Caki2 (cell line): ENCODE measurements around the gene KRTAP5-4. TPM values are rescaled to one million over a fixed set of nuclear protein-coding genes. Genes with fewer than 3 reads are reported as not detected.
"Not testable (repeated sequence)": the region's sequence is repeated elsewhere in the genome, so short reads cannot be mapped to it uniquely, and the experiment has no call there.

Source experiments
- DNase-seq: peaks from one replicate; pipeline ENCODE4 v3.0.0-alpha.2; 2015; ENCODE audit warnings: low read depth
- in situ Hi-C: cut with HindIII; loops from 2 replicates; pipeline ENCODE4 v1.10.0; 2016; ENCODE audit warnings: low sequenced_read_pairs, low pct_unique_long_range_greater_than_20kb, mixed read lengths
- total RNA-seq: library from RNA; depleted of rRNA; stranded (reverse); fragments of >200 nt; shearing (Covaris generic); gene quantifications from 2 replicates; pipeline ENCODE4 v1.2.3, GENCODE V29; 2014; ENCODE audit warnings: low replicate concordance

The KRTAP5-4 gene
- total RNA-seq, 1 experiment from 2014 or later: not detected

DNA sequence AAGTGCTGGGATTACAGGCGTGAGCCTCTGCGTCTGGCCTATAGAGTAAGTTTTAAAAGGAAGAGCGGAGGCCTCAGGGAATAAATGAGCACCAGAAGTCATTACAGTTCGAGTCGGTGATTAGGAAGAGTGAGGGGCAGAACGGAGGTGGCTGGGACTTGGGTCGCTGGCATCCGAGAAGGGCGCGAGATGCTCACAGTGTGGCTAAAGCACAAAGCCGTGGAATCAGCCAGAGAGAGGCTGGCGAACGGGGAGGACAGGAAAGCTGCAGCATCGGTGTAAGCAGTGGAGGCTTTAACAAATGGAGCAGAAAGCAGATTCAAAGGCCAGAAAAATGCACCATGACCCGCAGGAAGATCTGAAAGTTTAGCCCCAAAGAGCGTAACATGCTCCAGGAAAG is 2.7 kb upstream of the KRTAP5-4 start:
- DNase-seq: no peak
- in situ Hi-C loops: no loop called here

- in situ Hi-C loops: no loop called here
- no peak for DNase-seq
These were observed 1.8 kb upstream of the KRTAP5-4 start for GRCh38 chr11:1623716-1624115.

DNA sequence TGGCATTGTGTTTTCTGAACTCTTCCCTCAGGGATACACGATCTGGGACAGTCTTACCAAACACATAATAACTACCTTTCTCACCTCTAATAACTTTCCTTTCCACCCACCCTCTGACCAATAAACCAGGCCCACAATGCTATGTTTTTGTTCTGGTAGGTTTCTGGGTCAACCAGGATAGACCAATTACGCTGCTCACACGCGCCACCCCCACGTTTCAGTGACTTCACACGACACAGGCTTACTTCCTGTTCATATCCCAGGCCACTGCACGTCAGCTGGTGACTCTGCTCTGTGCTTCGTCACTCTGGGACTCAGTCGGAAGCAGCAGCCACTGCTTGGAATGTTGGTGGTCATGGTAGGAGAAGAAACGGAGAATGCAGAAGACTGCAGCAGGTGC is 2.5 kb downstream of the KRTAP5-4 start:
- in situ Hi-C loops: no loop called here
- DNase-seq: no peak

GRCh38 chr11:1618231-1618630 is 3.7 kb downstream of the KRTAP5-4 start:
- in situ Hi-C loops: no loop called here
- no peak for DNase-seq

- in situ Hi-C loops: no loop called here
- DNase-seq: no peak
These were observed 13.6 kb downstream of the KRTAP5-4 start, which contains the start of gene KRTAP5-3 for GRCh38 chr11:1608363-1608762. TSS of gene KRTAP5-3 (minus strand) at chr11:1608463. CDS start at chr11:1608385, 78 bp downstream.

DNA sequence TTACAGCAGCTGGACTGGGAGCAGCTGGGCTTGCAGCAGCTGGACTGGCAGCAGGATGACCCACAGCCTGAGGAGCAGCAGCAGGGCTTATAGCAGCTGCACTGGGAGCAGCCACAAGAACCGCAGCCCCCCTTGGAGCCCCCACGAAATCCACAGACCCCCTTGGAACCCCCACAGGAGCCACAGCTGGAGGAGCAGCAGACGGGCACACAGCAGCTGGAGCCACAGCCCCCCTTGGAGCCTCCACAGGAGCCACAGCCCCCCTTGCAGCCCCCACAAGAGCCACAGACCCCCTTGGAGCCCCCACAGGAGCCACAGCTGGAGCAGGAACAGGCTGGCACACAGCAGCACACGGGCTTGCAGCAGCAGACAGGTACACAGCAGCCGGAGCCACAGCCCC is 14.0 kb downstream of the KRTAP5-4 start:
- DNase-seq, in situ Hi-C loops: not testable (repeated sequence)

DNA sequence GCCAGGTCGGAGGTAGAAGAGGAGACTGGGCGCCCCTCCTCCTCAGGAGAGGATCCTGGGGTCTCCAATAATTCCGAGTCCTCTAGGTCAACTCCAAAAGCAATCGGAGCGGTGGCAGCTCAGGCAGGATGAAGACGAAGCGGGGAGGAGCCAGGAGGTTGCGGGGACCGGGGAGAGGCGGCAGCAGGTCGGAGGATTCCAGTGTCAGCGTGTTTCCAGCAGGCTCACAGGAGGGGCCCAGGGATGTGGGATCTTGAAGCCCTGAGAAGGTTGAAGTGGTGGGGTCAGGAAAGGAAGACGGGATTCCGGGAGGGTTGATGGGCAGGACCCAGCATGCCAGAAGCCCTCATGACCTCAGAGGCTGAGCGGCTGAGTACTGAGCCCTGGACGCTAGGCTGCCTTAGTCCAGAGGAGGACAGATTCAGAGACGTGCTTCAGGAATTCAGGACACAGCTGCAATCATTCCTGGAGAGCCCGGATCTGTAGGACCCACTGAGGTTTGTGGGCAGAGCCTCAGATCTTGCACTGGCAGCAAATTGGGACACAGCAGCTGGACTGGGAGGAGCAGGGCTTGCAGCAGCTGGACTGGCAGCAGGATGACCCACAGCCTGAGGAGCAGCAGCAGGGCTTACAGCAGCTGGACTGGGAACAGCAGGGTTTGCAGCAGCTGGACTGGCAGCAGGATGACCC is 14.6 kb downstream of the KRTAP5-4 start:
- in situ Hi-C loops, DNase-seq: not testable (repeated sequence)

GRCh38 chr11:1605923-1606322 is 16.0 kb downstream of the KRTAP5-4 start:
- DNase-seq, in situ Hi-C loops: not testable (repeated sequence)

- in situ Hi-C loops: no loop called here
These were observed 17.2 kb downstream of the KRTAP5-4 start for GRCh38 chr11:1604711-1605110.

GRCh38 chr11:1604181-1604580 is 17.8 kb downstream of the KRTAP5-4 start:
- DNase-seq: no peak
- in situ Hi-C loops: no loop called here

More at GRCh38 chr11:1604711-1605110, 17.2 kb downstream of the KRTAP5-4 start:
- DNase-seq: no peak

- no peak for DNase-seq
- in situ Hi-C loops: no loop called here
These were observed 18.3 kb downstream of the KRTAP5-4 start for GRCh38 chr11:1603629-1604028.

DNA sequence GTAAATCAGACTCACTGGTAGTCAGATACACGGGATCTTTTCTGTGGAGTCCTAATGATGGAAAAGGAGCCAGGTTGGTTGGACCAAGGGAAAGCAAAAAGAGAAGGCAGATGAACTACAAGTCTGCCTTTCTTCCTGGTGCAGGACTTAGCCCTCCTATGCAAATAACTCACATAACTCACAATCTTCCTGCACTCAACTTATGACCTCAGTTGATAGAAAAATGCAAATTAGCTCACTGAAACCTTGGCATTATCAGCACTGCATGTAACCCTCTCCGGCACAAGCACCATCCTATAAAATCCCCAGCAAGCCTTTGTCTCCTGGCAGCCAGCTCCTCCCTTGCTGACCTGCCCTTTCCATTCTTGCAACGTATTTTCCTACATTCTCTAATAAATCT is 20.3 kb downstream of the KRTAP5-4 start:
- in situ Hi-C loops, DNase-seq: not testable (repeated sequence)

- in situ Hi-C loops: no loop called here
- DNase-seq: no peak
These were observed 21.3 kb downstream of the KRTAP5-4 start for GRCh38 chr11:1600626-1601025.

DNA sequence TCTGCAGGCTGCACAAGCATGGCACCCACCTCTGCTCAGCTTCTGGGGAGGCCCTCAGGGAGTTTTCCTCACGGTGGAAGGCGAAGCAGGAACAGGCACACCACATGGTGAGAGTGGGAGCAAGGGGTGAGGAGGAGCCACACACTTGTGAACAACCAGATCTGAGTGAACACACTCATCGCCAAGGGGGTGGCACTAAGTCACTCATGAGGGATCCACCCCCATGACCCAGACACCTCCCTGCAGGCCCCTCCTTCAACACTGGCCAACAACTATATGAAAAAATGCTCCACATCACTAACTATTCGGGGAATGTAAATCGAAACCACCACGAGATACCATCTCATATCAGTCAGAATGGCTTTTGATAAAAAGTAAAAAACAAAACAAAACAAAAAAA is 23.1 kb downstream of the KRTAP5-4 start:
- in situ Hi-C loops: no loop called here
- DNase-seq: no peak

DNA sequence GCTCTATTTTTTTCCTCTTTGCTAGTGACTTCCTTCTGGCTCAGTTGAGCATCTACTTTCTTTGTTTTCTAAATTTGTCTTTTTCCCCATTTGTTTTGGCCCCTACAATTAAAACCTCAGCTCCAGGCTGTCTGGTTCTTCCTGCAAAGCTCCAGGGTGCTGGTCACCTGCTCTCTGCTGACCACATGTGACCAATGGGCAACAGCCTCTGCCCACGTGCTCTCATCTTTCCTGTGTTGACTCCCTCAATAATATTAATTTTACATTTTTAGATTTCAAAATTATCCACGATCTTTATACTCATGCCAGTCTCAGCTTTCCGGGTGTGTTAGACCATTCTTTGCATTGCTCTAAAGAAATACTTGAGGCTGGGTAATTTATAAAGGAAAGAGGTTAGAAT is 23.5 kb downstream of the KRTAP5-4 start:
- in situ Hi-C loops, DNase-seq: not testable (repeated sequence)

DNA sequence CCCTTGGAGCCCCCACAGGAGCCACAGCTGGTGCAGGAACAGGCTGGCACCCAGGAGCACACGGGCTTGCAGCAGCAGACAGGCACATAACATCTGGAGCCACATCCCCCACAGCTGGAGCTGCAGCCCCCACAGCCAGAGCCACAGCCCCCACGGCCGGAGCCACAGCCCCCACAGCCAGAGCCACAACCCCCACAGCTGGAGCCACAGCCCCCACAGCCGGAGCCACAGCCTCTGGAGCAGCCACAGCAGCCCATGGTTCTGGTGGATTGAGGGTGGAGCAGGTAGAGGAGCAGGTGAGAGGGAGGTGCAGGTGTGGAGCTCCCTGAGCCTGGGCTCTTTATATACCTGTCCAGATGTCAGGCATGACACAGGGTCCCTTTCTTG is 24.0 kb downstream of the KRTAP5-4 start, which contains the start of gene KRTAP5-2:
TSS of gene KRTAP5-2 (minus strand) at position 301 of the 387 bp plus-strand sequence. CDS start at position 257, 44 bp downstream.
- DNase-seq: no peak
- in situ Hi-C loops: no loop called here

DNA sequence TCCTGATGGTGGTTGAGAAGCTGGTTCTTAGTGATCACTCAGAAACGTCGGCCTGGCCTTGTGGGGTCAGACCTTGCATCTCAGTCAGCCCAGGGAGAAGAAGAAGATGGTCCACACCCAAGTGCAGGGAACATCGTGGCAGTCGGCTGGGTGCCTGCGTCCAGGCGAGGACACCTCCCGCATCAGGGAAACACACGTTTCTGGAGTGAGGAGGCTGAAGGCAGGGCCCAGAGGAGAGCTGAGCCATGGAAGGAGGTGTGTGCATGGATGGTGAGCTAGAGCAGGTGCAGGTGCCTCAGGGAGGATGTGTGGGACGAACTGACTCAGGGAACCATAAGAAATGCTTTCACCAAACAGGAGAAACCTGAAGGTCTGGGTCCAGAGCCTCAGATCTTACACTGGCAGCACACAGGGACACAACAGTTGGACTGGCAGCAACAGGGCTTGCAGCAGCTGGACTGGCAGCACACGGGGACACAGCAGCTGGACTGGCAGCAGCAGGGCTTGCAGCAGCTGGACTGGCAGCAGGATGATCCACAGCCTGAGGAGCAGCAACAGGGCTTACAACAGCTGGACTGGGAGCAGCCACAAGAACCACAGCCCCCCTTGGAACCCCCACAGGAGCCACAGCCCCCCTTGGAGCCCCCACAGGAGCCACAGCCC is 24.5 kb downstream of the KRTAP5-4 start:
- in situ Hi-C loops: no loop called here
- no peak for DNase-seq

DNA sequence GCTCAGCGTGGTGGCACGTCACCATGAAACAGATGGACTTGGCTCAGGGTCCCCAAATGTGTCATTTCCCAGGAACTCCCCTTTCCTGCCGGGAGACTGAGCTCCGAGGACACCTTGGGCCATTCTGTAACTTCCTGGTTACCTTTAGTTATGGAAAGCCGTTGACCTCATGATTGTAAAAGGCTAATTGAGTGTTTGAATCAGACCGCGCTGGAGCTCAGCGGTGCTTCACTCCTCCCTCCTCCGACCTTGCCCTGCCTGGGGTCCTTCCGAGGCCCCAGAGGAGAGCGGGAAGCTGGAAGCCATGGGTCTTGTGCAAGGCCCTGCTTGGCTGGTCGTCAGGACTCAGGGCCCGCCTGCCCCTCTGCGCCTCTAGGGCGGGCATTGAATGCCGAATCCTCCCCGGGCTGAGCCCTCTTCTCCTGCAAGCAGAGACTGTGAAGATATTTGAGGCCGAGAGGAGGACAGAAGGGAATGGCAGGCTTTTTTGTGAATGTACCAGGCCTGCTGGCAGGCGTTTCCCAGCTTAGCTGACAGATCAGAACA is 25.3 kb downstream of the KRTAP5-4 start:
- in situ Hi-C loops, DNase-seq: not testable (repeated sequence)

- in situ Hi-C loops, DNase-seq: not testable (repeated sequence)
These were observed 25.9 kb downstream of the KRTAP5-4 start for GRCh38 chr11:1595994-1596575.
